GM23338 (cell line): ENCODE data around the gene EIF2D. TPM values are rescaled to one million over a fixed set of nuclear protein-coding genes. Genes with fewer than 3 reads are reported as not detected.

Experiments used
- ATAC-seq: fragments of 200-7000 bp; cut with Tn5 transposase; 3 replicates; pipeline ENCODE4 v1.9.1; 2020
- DNase-seq: peaks from one replicate; pipeline ENCODE4 v3.0.0-alpha.2; 2015; ENCODE audit warnings: low spot score
- H2AFZ ChIP-seq: fragments of 200-600 bp; sonication (generic); 2 replicates; pipeline ENCODE4 v1.8.0; 2016; ENCODE audit warnings: antibody characterized with exemption, mild to moderate bottlenecking, moderate library complexity
- H3F3A ChIP-seq: fragments of 200-600 bp; sonication (generic); replicated peaks from 2 replicates; pipeline ENCODE4 v1.8.0; 2017; ENCODE audit warnings: antibody characterized with exemption, mixed run types, low read depth
- H3K27ac ChIP-seq: fragments of 200-600 bp; sonication (generic); 2 replicates; pipeline ENCODE4 v1.6.1; 2016; ENCODE audit warnings: low read depth
- H3K27me3 ChIP-seq: fragments of 200-600 bp; sonication (generic); 2 replicates; pipeline ENCODE4 v1.8.0; 2016; ENCODE audit warnings: mild to moderate bottlenecking, mixed run types, moderate library complexity; ENCODE audit not compliant: insufficient read depth
- H3K36me3 ChIP-seq: fragments of 200-600 bp; sonication (generic); 2 replicates; pipeline ENCODE4 v1.8.0; 2016; ENCODE audit warnings: mild to moderate bottlenecking; ENCODE audit not compliant: insufficient read depth
- H3K4me1 ChIP-seq: fragments of 200-600 bp; sonication (generic); 2 replicates; pipeline ENCODE4 v1.8.0; 2016; ENCODE audit warnings: mild to moderate bottlenecking, moderate library complexity; ENCODE audit not compliant: insufficient read depth
- H3K4me2 ChIP-seq: fragments of 200-600 bp; sonication (generic); 2 replicates; pipeline ENCODE4 v1.7.1; 2017; ENCODE audit warnings: mixed run types
- H3K4me3 ChIP-seq: fragments of 200-600 bp; sonication (generic); 2 replicates; pipeline ENCODE4 v1.6.1; 2016; ENCODE audit warnings: mixed run types
- H3K79me2 ChIP-seq: fragments of 200-600 bp; sonication (generic); replicated peaks from 2 replicates; pipeline ENCODE4 v1.8.0; 2017; ENCODE audit warnings: mild to moderate bottlenecking; ENCODE audit not compliant: insufficient read depth
- H3K9me2 ChIP-seq: fragments of 200-600 bp; sonication (generic); 2 replicates; pipeline ENCODE4 v1.8.0; 2017; ENCODE audit not compliant: insufficient read depth
- H4K20me1 ChIP-seq: fragments of 200-600 bp; sonication (generic); replicated peaks from 2 replicates; pipeline ENCODE4 v1.8.0; 2017; ENCODE audit warnings: mild to moderate bottlenecking; ENCODE audit not compliant: insufficient read depth
- H3K27ac Mint-ChIP-seq: 2 replicates; pipeline ENCODE4 v1.8.0; 2020; ENCODE audit warnings: inconsistent platforms, mild to moderate bottlenecking, moderate library complexity, mixed read lengths
- H3K27me3 Mint-ChIP-seq: 3 replicates; pipeline ENCODE4 v1.8.0; 2022; ENCODE audit warnings: low read depth, mild to moderate bottlenecking, moderate library complexity, mixed read lengths, inconsistent platforms; ENCODE audit not compliant: insufficient read depth, poor library complexity
- H3K36me3 Mint-ChIP-seq: 3 replicates; pipeline ENCODE4 v1.8.0; 2021; ENCODE audit warnings: low read depth, mild to moderate bottlenecking, inconsistent platforms, moderate library complexity, mixed read lengths
- H3K4me1 Mint-ChIP-seq: 3 replicates; pipeline ENCODE4 v1.8.0; 2020; ENCODE audit warnings: mild to moderate bottlenecking, inconsistent platforms, mixed read lengths
- H3K4me3 Mint-ChIP-seq: 3 replicates; pipeline ENCODE4 v1.8.0; 2021; ENCODE audit warnings: moderate library complexity, mild to moderate bottlenecking, inconsistent platforms, mixed read lengths
- H3K9me3 Mint-ChIP-seq: 3 replicates; pipeline ENCODE4 v1.8.0; 2020; ENCODE audit warnings: moderate library complexity, mild to moderate bottlenecking, inconsistent platforms, mixed read lengths
- CTCF ChIP-seq, 2 experiments: fragments of 200-600 bp in 1 of 2; sonication (generic) in 1 of 2; conservative IDR thresholded peaks; 2 replicates each; pipeline versions ENCODE4 v1.5.1 to v1.6.1; 2016 to 2017; ENCODE audit warnings: antibody characterized with exemption in 2 of 2, low read depth in 2 of 2, mild to moderate bottlenecking in 2 of 2, moderate library complexity in 1 of 2
- STAT1 ChIP-seq: IDR thresholded peaks from one replicate; pipeline ENCODE4 v1.6.1; 2016; ENCODE audit warnings: antibody characterized with exemption; ENCODE audit not compliant: unreplicated experiment
- ZNF331 ChIP-seq: fragments of 250-450 bp; sonication (Bioruptor Pico); IDR thresholded peaks from 2 replicates; pipeline ENCODE4 v1.5.0; 2020; ENCODE audit warnings: low read depth, mild to moderate bottlenecking, moderate library complexity
- ZNF462 ChIP-seq: fragments of 250-450 bp; sonication (Bioruptor Pico); IDR thresholded peaks from 2 replicates; pipeline ENCODE4 v1.5.0; 2020; ENCODE audit warnings: mild to moderate bottlenecking, moderate library complexity
- polyA plus RNA-seq: library from polyadenylated mRNA; unstranded; fragments of >200 nt; fragmentation: Nextera tagmentation; extraction: Ambion mirVana; gene quantifications from 2 replicates; pipeline ENCODE4 v1.2.1, GENCODE V29; 2016
- total RNA-seq: library from RNA; depleted of rRNA; stranded (reverse); fragments of >200 nt; shearing (Covaris generic); gene quantifications from 2 replicates; pipeline ENCODE4 v1.2.3, GENCODE V29; 2014

The EIF2D gene
- total and polyA plus RNA-seq, 2 experiments from 2014 or later: 25.1 to 34.8 TPM

DNA sequence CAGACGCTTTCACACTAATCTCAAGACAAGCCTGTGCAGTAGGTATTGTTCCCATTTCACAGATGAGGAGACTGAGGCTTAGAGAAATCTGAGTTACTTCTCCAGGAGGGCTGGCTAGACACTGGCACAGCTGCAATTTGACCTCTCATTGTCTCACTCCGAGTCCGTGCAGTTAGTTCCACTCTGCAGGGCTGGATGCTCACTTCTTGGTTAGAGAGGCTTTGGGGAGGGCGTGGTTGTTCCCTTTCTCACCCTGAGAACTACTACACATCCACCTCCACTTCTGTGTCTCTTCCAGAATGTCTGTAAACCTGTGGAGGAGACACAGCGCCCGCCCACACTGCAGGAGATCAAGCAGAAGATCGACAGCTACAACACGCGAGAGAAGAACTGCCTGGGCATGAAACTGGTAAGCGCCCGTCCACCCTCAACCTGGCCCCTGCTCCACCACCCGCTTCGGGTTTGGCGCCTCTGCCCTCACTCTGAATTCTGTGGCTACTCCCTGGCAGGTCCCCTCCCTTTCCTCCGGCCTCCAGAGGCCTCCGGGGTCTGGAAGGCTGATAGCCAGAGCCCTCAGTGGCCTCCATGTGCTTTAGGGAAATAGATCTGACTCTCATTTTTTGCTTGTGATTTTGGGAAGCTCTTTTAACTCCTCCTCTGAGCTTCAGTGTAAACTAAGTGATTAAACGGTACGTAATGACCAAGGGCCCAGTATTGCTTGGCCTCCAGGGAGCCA is 29.1 kb downstream of the EIF2D start (continued):
- TF ChIP-seq ZNF462 (CRISPR knock-in tag) (no peak), ZNF331 (CRISPR knock-in tag) (no peak), STAT1 (no peak)

- no peaks in the 10 kb centered on the region for H3K9me2 ChIP-seq
- H2AFZ ChIP-seq: no peak overlapping the region
- Mint-ChIP-seq H3K9me3 (no peaks in the 10 kb centered on the region; the same call in 2 of the 3 replicates), H3K27ac (no peak overlapping the region), H3K36me3 (no peaks in the 10 kb centered on the region; the same call in 2 of the 3 replicates), H3K4me1 (peaks cover 3% of the 10 kb centered on the region), H3K27me3 (peaks cover 9% of the 10 kb centered on the region), H3K4me3 (no peak overlapping the region)
- no peak overlapping the region for H3K4me2 ChIP-seq
- no peaks in the 10 kb centered on the region for H3K79me2 ChIP-seq
- TF ChIP-seq CTCF (conservative IDR thresholded peaks at IDR 0.05; ENCODE audit: low read depth in 2 of 2) (no peak), STAT1 (no peak), ZNF462 (CRISPR knock-in tag) (no peak)
- H3K27me3 ChIP-seq: no peaks in the 10 kb centered on the region
- H3F3A ChIP-seq: no peaks in the 10 kb centered on the region
- no peak overlapping the region for H3K27ac ChIP-seq
- DNase-seq (no peak), ATAC-seq (no peak)
- H3K4me1 ChIP-seq: no peaks in the 10 kb centered on the region
- H4K20me1 ChIP-seq: no peaks in the 10 kb centered on the region
- no peak overlapping the region for H3K4me3 ChIP-seq
- H3K36me3 ChIP-seq: no peaks in the 10 kb centered on the region
Measured at GRCh38 chr1:206582537-206582936, 29.7 kb downstream of the EIF2D start.
